ENCODE data around the gene UNC5C. TPM values are rescaled to one million over a fixed set of nuclear protein-coding genes. Genes with fewer than 3 reads are reported as not detected.

UNC5C gene
- total and polyA plus RNA-seq, 2 of the 4 experiments (the other 2 are of a cell fraction): under 0.01 TPM

DNA sequence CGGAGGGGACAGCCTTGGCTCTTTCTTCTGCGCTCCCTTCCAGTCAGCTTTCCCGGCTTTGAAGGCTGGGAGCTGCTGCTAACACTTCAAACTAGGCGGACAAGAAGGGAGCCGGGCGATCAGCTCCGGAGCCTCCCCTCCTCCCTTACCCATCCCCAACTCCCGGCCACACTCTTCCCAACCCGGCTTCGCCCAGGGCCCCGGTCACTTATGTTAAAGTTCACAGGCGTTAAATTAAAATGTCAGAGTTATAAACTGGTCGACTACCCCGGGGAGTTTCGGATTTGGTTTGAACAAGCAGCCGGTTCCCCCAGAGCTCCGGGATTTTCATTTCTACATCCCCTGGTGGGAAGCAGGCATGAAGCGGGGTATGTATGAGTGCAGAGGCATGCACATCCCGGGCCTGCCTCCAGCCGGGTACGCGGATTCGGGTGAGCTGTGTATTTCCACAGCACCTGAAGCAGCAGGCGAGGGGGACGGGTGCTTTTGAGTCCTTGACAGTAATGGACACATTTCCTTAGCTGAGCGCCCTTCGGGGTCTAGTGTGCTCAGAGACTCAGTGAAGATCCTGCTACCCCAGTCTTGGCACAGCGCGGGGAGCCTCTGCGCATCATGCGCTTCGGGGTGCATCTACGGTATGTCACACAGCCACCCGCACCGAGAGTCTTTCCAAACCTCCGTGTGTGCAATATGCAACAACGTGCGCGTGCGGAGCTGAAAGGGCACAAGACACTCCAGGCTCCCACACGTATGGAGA is 880 bp downstream of the UNC5C start:
- DNase-seq: no peak
- 5% methylated on average over 11 of the region's 41 CpGs; no CpG with 5 or more reads in 1 of the 2 experiments for WGBS, 2 experiments (ENCODE audit: extremely low coverage in 2 of 2, insufficient read length in 1 of 2)
- H3K9me1 ChIP-seq (ENCODE audit: insufficient read depth, low read length): no peaks in the 10 kb centered on the region
- no peak overlapping the region for H3K9ac ChIP-seq (ENCODE audit: low read depth, low read length)
- H2BK20ac ChIP-seq (ENCODE audit: low read depth, low read length): no peak overlapping the region
- no peak overlapping the region for H4K8ac ChIP-seq (ENCODE audit: low read depth in 2 of 2, low read length in 2 of 2)
- ATAC-seq (ENCODE audit: low read depth): peak; percentile 18; the same call in 1 of the 2 replicates
- POLR2A ChIA-PET (ENCODE audit: unreplicated experiment): no interaction called here
- H3K4ac ChIP-seq (ENCODE audit: low read depth, low read length): no peak overlapping the region
- H2BK15ac ChIP-seq (ENCODE audit: low read depth, low read length): no peak overlapping the region
- H3K36me3 ChIP-seq (ENCODE audit: control insufficient read depth, insufficient read depth, low read length): no peaks in the 10 kb centered on the region
- no peak overlapping the region for H2BK5ac ChIP-seq (ENCODE audit: low read depth, low read length, poor library complexity, severe bottlenecking)
- H4K91ac ChIP-seq (ENCODE audit: insufficient read depth, low read depth, low read length): no peak overlapping the region
- no peaks in the 10 kb centered on the region for H3K4me1 ChIP-seq (ENCODE audit: control insufficient read depth, insufficient read depth, low read length)
- intact Hi-C loops (cut with micrococcal nuclease) (loop anchor here (2.0 kb wide), 1 partner anchor 381 kb away; no protein-coding TSS in a partner anchor), dilution Hi-C loops (cut with HindIII; ENCODE audit: low sequenced_read_pairs, unreplicated experiment) (no loop called here), in situ Hi-C loops (cut with MboI; ENCODE audit: low sequenced_read_pairs) (no loop called here)
- H3K4me2 ChIP-seq (ENCODE audit: low read depth, low read length): peak overlapping the region; percentile 46; the same call in 1 of the 2 replicates
- no peak overlapping the region for H3K18ac ChIP-seq (ENCODE audit: low read depth, low read length)
- no peak overlapping the region for H3K27ac ChIP-seq (ENCODE audit: insufficient read depth, low read length)
- peak overlapping the region; percentile 66 for H2AFZ ChIP-seq (replicated peaks; ENCODE audit: low read length, poor library complexity)
- H3K27me3 ChIP-seq (ENCODE audit: control insufficient read depth, insufficient read depth, low read length): peaks cover 38% of the 10 kb centered on the region
- H2AK9ac ChIP-seq (replicated peaks; ENCODE audit: low read depth, low read length, poor library complexity): peak overlapping the region; percentile 57
- TF ChIP-seq, protein P1, sequence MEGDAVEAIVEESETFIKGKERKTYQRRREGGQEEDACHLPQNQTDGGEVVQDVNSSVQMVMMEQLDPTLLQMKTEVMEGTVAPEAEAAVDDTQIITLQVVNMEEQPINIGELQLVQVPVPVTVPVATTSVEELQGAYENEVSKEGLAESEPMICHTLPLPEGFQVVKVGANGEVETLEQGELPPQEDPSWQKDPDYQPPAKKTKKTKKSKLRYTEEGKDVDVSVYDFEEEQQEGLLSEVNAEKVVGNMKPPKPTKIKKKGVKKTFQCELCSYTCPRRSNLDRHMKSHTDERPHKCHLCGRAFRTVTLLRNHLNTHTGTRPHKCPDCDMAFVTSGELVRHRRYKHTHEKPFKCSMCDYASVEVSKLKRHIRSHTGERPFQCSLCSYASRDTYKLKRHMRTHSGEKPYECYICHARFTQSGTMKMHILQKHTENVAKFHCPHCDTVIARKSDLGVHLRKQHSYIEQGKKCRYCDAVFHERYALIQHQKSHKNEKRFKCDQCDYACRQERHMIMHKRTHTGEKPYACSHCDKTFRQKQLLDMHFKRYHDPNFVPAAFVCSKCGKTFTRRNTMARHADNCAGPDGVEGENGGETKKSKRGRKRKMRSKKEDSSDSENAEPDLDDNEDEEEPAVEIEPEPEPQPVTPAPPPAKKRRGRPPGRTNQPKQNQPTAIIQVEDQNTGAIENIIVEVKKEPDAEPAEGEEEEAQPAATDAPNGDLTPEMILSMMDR (conservative IDR thresholded peaks at IDR 0.05; ENCODE audit: low read depth, low read length): no peak
- no peak for TF ChIP-seq SMC3 (IDR thresholded peaks at IDR 0.05; ENCODE audit: low read depth, low read length)
- no peak for TF ChIP-seq RFX5 (IDR thresholded peaks at IDR 0.05; ENCODE audit: low read depth, low read length)
- TF ChIP-seq, protein P2, sequence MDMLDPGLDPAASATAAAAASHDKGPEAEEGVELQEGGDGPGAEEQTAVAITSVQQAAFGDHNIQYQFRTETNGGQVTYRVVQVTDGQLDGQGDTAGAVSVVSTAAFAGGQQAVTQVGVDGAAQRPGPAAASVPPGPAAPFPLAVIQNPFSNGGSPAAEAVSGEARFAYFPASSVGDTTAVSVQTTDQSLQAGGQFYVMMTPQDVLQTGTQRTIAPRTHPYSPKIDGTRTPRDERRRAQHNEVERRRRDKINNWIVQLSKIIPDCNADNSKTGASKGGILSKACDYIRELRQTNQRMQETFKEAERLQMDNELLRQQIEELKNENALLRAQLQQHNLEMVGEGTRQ (IDR thresholded peaks at IDR 0.05; ENCODE audit: low read depth, low read length): no peak
- no peak for TF ChIP-seq POLR2A (IDR thresholded peaks at IDR 0.05; ENCODE audit: low read depth, low read length)
- no peak for TF ChIP-seq CEBPB (IDR thresholded peaks at IDR 0.05; ENCODE audit: low read depth, low read length)
- TF ChIP-seq MXI1 (IDR thresholded peaks at IDR 0.05; ENCODE audit: borderline replicate concordance, low read depth, low read length): no peak
- TF ChIP-seq, protein P3, sequence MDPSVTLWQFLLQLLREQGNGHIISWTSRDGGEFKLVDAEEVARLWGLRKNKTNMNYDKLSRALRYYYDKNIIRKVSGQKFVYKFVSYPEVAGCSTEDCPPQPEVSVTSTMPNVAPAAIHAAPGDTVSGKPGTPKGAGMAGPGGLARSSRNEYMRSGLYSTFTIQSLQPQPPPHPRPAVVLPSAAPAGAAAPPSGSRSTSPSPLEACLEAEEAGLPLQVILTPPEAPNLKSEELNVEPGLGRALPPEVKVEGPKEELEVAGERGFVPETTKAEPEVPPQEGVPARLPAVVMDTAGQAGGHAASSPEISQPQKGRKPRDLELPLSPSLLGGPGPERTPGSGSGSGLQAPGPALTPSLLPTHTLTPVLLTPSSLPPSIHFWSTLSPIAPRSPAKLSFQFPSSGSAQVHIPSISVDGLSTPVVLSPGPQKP (IDR thresholded peaks at IDR 0.05; ENCODE audit: borderline replicate concordance, low read depth, low read length): no peak
- no peak for TF ChIP-seq RAD21 (IDR thresholded peaks at IDR 0.05; ENCODE audit: low read length)
- TF ChIP-seq BHLHE40 (IDR thresholded peaks at IDR 0.05; ENCODE audit: low read depth, low read length): no peak
- no peak for TF ChIP-seq FOS (IDR thresholded peaks at IDR 0.05; ENCODE audit: low read depth, low read length)
- no peak for TF ChIP-seq NFE2L2 (IDR thresholded peaks at IDR 0.05; ENCODE audit: low read depth, low read length)
- TF ChIP-seq CHD1 (IDR thresholded peaks at IDR 0.05; ENCODE audit: low read depth, low read length): no peak
- no peak for TF ChIP-seq MAFK (IDR thresholded peaks at IDR 0.05; ENCODE audit: low read depth, low read length)
- no peak for TF ChIP-seq MAZ (IDR thresholded peaks at IDR 0.05; ENCODE audit: borderline replicate concordance, low read depth, low read length)
- BruUV-seq (replicated peaks): no TSS peak
- H2BK120ac ChIP-seq (ENCODE audit: low read depth, low read length): no peak overlapping the region
- H3K9me3 ChIP-seq (ENCODE audit: control insufficient read depth, insufficient read depth, low read length): no peaks in the 10 kb centered on the region
- H3K23ac ChIP-seq (ENCODE audit: low read depth, low read length): no peak overlapping the region
- H3K4me3 ChIP-seq (ENCODE audit: insufficient read depth, low read depth, low read length): no peak overlapping the region; the same call in 1 of the 2 replicates
- no peak overlapping the region for H2AK5ac ChIP-seq (ENCODE audit: low read depth, low read length)
- H3K56ac ChIP-seq (ENCODE audit: extremely low read depth, insufficient read depth, low read length): no peak overlapping the region
- no peaks in the 10 kb centered on the region for H3K79me1 ChIP-seq (ENCODE audit: low read depth in 1 of 2, low read length in 2 of 2)
- H4K20me1 ChIP-seq (ENCODE audit: insufficient read depth, low read length): no peaks in the 10 kb centered on the region
- CTCF ChIA-PET: interaction anchor here (0.7 kb wide), 1 partner anchor 54 kb away, joined by 3 read pairs; no protein-coding TSS in a partner anchor
- H4K5ac ChIP-seq (ENCODE audit: low read depth, low read length): no peak overlapping the region
- H3K14ac ChIP-seq (replicated peaks; ENCODE audit: low read depth, low read length): no peak overlapping the region
